HepG2 (cell line): ENCODE results near the gene VWCE.

ENCODE experiments used
- ATF1 ChIP-seq: IDR thresholded peaks from 2 replicates; pipeline ENCODE4 v1.6.1; 2016; ENCODE audit warnings: mild to moderate bottlenecking, control low read depth
- SMAD1 ChIP-seq: sonication (generic); formaldehyde crosslinking; IDR thresholded peaks from 2 replicates; pipeline ENCODE4 v1.4.0; 2020; ENCODE audit warnings: missing genetic modification reagents, low read depth, mild to moderate bottlenecking, borderline replicate concordance
- ZNF296 ChIP-seq: sonication (generic); formaldehyde crosslinking; conservative IDR thresholded peaks from 2 replicates; pipeline ENCODE4 v1.5.0; 2020; ENCODE audit warnings: mild to moderate bottlenecking, missing genetic modification reagents

- TF ChIP-seq ZNF296 (CRISPR knock-in tag) (no peak), SMAD1 (no peak), ATF1 (no peak)
These were observed 14.0 kb upstream of the VWCE start for GRCh38 chr11:61309141-61309540.
